Measurements from ENCODE around the gene PYGL. TPM values are rescaled to one million over a fixed set of nuclear protein-coding genes. Genes with fewer than 3 reads are reported as not detected.

The PYGL gene
- total and polyA plus RNA-seq, 10 of the 15 experiments (the other 5 are each of a cell fraction or from before 2014, with no cell fraction given), result 0.05 to 1.4 (median 0.79) TPM

DNA sequence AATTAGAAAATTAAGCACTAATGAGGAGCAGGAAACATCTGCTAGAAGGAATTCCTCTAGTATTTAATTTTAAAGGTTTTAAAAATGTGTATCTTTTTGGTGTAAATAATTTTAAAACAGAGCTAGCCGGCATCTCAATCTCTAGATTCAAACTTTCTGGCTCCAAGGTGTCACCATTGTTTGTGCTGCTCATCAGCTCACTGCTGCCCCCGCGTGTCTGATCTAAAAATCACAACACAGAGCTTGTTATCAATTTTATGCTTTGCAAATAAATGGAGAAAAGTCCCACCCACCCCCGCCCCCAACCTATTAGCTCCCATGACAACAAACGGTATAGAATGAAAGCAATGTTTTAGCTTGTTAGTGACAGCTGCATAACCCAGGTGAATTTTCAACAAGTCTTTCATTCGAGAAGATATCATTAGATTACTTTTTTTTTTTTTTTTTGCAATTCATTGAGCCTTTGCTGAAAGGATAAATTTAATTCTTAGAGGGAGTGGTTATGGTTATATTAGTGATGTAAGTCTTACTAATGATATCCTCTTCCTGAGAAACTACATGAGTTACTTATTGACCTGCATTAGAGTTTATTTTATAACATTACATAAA is 83.7 kb downstream of the PYGL start:
- in situ Hi-C loops (cut with MboI) (loop anchor here (25.0 kb wide), 1 partner anchor 248 kb away; no protein-coding TSS in a partner anchor), intact Hi-C loops (cut with micrococcal nuclease; ENCODE audit: unreplicated experiment) (loop anchor here (2.0 to 5.0 kb wide), 6 partner anchors 30 to 318 kb away; partner anchors contain the start of gene NIN)
- ATAC-seq (peak; percentile 83), FAIRE-seq (peak; percentile 88), DNase-seq (ENCODE audit: low read depth, low spot score) (peak; percentile 50)
- ChIA-PET RAD21 (ENCODE audit: unreplicated experiment) (interaction anchor here (0.7 to 7.0 kb wide), 59 partner anchors 10 to 548 kb away, joined by 3 to 186 read pairs (median 5); partner anchors contain the start of genes DMAC2L, L2HGDH, NIN and TMX1), CTCF (interaction anchor here (0.6 to 13.4 kb wide), 68 partner anchors 9 to 1118 kb away, joined by 3 to 317 read pairs (median 5); partner anchors contain the start of genes ABHD12B, NEMF and NIN), SMC1A (ENCODE audit: uncharacterized antibody, unreplicated experiment) (interaction anchor here (0.6 to 11.9 kb wide), 50 partner anchors 10 to 895 kb away, joined by 3 to 233 read pairs (median 6); partner anchors contain the start of gene NIN), POLR2A (interaction anchor here (0.6 to 3.5 kb wide), 13 partner anchors 8 to 280 kb away, joined by 3 to 36 read pairs (median 6); partner anchors contain the start of gene NIN)
- H3K4me2 ChIP-seq (ENCODE audit: control insufficient read depth, insufficient read depth), result peak overlapping the region; percentile 95
- H3K4me3 ChIP-seq, result peak overlapping the region; percentile 77
- H3K27ac ChIP-seq (ENCODE audit: control insufficient read depth, insufficient read depth), result peak overlapping the region; percentile 60
- TF ChIP-seq ZSCAN29 (IDR thresholded peaks at IDR 0.05) (no peak), YY1 (IDR thresholded peaks at IDR 0.05; ENCODE audit: low read depth, low read length) (peak; percentile 84), ETV6 (conservative IDR thresholded peaks at IDR 0.05 in 1 of 2, IDR thresholded peaks at IDR 0.05 in 1 of 2; ENCODE audit: borderline replicate concordance in 1 of 2, low read depth in 1 of 2) (no peak), CREM (IDR thresholded peaks at IDR 0.05; ENCODE audit: low read depth) (no peak), SUZ12 (IDR thresholded peaks at IDR 0.05; ENCODE audit: unreplicated experiment) (no peak), HDGF (IDR thresholded peaks at IDR 0.05) (no peak), ZNF384 (IDR thresholded peaks at IDR 0.05; ENCODE audit: borderline replicate concordance, low read depth, low read length) (0 out of 2 replicates have a peak, but pooled peaks have one; percentile 16), RAD21 (IDR thresholded peaks at IDR 0.05; ENCODE audit: insufficient read depth, low read depth, low read length) (peak; percentile 94), RUNX3 (IDR thresholded peaks at IDR 0.05; ENCODE audit: low read length) (no peak), SMC3 (IDR thresholded peaks at IDR 0.05; ENCODE audit: borderline replicate concordance, low read length) (peak; percentile 72; the same call in 1 of the 2 replicates), KLF5 (IDR thresholded peaks at IDR 0.05; ENCODE audit: partially characterized antibody) (no peak), WRNIP1 (IDR thresholded peaks at IDR 0.05; ENCODE audit: borderline replicate concordance, low read depth, low read length) (no peak)
- TF ChIP-seq, protein P1, sequence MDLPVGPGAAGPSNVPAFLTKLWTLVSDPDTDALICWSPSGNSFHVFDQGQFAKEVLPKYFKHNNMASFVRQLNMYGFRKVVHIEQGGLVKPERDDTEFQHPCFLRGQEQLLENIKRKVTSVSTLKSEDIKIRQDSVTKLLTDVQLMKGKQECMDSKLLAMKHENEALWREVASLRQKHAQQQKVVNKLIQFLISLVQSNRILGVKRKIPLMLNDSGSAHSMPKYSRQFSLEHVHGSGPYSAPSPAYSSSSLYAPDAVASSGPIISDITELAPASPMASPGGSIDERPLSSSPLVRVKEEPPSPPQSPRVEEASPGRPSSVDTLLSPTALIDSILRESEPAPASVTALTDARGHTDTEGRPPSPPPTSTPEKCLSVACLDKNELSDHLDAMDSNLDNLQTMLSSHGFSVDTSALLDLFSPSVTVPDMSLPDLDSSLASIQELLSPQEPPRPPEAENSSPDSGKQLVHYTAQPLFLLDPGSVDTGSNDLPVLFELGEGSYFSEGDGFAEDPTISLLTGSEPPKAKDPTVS (IDR thresholded peaks at IDR 0.05; ENCODE audit: low read depth, low read length), result no peak
- TF ChIP-seq, protein P2, sequence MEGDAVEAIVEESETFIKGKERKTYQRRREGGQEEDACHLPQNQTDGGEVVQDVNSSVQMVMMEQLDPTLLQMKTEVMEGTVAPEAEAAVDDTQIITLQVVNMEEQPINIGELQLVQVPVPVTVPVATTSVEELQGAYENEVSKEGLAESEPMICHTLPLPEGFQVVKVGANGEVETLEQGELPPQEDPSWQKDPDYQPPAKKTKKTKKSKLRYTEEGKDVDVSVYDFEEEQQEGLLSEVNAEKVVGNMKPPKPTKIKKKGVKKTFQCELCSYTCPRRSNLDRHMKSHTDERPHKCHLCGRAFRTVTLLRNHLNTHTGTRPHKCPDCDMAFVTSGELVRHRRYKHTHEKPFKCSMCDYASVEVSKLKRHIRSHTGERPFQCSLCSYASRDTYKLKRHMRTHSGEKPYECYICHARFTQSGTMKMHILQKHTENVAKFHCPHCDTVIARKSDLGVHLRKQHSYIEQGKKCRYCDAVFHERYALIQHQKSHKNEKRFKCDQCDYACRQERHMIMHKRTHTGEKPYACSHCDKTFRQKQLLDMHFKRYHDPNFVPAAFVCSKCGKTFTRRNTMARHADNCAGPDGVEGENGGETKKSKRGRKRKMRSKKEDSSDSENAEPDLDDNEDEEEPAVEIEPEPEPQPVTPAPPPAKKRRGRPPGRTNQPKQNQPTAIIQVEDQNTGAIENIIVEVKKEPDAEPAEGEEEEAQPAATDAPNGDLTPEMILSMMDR (IDR thresholded peaks at IDR 0.05 in 2 of 3, conservative IDR thresholded peaks at IDR 0.05 in 1 of 3; ENCODE audit: control insufficient read depth in 2 of 3, extremely low read depth in 1 of 3, insufficient read depth in 1 of 3, low read depth in 3 of 3, low read length in 3 of 3), result peak; percentile 61 to 79 (median 71)
- TF ChIP-seq, protein P3, sequence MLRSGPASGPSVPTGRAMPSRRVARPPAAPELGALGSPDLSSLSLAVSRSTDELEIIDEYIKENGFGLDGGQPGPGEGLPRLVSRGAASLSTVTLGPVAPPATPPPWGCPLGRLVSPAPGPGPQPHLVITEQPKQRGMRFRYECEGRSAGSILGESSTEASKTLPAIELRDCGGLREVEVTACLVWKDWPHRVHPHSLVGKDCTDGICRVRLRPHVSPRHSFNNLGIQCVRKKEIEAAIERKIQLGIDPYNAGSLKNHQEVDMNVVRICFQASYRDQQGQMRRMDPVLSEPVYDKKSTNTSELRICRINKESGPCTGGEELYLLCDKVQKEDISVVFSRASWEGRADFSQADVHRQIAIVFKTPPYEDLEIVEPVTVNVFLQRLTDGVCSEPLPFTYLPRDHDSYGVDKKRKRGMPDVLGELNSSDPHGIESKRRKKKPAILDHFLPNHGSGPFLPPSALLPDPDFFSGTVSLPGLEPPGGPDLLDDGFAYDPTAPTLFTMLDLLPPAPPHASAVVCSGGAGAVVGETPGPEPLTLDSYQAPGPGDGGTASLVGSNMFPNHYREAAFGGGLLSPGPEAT (IDR thresholded peaks at IDR 0.05; ENCODE audit: low read depth), result no peak
- H2AFZ ChIP-seq (ENCODE audit: control insufficient read depth, low read depth, low read length), result peak overlapping the region; percentile 96; the same call in 1 of the 2 replicates
- no TSS peak for BruUV-seq (replicated peaks)
- peak overlapping the region; percentile 51 for H3K9ac ChIP-seq (ENCODE audit: control insufficient read depth, insufficient read depth, low read length)
- H3K27me3 ChIP-seq (replicated peaks in 1 of 2; ENCODE audit: control insufficient read depth in 2 of 2, insufficient read depth in 2 of 2, low read length in 1 of 2), result no peaks in the 10 kb centered on the region; a peak in 1 of 4 replicates
- no peaks in the 10 kb centered on the region for H3K9me3 ChIP-seq (replicated peaks; ENCODE audit: control insufficient read depth, insufficient read depth, low read length)
- peaks cover 9% of the 10 kb centered on the region for H3K4me1 ChIP-seq (ENCODE audit: control insufficient read depth, insufficient read depth, low read length)
- H3K36me3 ChIP-seq (ENCODE audit: control insufficient read depth in 2 of 2, insufficient read depth in 2 of 2, low read length in 1 of 2), result no peaks in the 10 kb centered on the region
- no peaks in the 10 kb centered on the region for H3K79me2 ChIP-seq (ENCODE audit: control insufficient read depth, insufficient read depth, low read length)
- WGBS (ENCODE audit: insufficient coverage, insufficient replicate concordance, low lambda C conversion rate, missing lambda C conversion rate), result under 1% methylated on average over 6 of the region's 6 CpGs
- no peaks in the 10 kb centered on the region for H4K20me1 ChIP-seq (ENCODE audit: control insufficient read depth, insufficient read depth)
